OCI-M2 (cell line): ENCODE data around the gene CST6.

ENCODE experiments used
- DNase-seq: peaks from one replicate; lab custom pipeline; 2025; ENCODE audit not compliant: unreplicated experiment; lab: John Stamatoyannopoulos, UW

The CST6 gene

GRCh38 chr11:66011785-66012303 lies at the start of gene CST6:
CST6 (plus strand) TSS chr11:66012008; CDS start chr11:66012045, 37 bp downstream.
- no peak for DNase-seq

DNA sequence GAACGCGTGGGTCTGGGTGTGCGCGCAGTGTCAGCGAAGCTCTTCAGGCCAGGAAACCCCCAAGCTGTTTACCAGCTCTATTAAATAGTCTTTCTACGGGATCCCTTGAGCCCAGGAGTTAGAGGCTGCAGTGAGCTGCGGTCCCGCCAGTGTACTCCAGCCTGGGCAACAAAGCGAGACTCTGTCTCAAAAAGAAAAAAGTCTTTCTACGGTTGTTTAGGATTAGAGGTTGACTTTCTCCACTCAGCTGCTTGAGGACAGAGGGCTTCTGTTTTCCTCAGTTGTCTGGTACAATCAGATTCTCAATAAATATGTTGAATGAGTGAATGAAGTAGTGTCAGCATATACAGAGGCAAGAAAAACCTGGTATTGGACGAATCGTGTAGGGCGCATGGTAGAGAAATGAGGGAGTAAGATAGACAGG lies 49.7 kb upstream of the CST6 start:
- no peak for DNase-seq

GRCh38 chr11:65964906-65965305 lies 46.9 kb upstream of the CST6 start:
- DNase-seq: no peak

DNA sequence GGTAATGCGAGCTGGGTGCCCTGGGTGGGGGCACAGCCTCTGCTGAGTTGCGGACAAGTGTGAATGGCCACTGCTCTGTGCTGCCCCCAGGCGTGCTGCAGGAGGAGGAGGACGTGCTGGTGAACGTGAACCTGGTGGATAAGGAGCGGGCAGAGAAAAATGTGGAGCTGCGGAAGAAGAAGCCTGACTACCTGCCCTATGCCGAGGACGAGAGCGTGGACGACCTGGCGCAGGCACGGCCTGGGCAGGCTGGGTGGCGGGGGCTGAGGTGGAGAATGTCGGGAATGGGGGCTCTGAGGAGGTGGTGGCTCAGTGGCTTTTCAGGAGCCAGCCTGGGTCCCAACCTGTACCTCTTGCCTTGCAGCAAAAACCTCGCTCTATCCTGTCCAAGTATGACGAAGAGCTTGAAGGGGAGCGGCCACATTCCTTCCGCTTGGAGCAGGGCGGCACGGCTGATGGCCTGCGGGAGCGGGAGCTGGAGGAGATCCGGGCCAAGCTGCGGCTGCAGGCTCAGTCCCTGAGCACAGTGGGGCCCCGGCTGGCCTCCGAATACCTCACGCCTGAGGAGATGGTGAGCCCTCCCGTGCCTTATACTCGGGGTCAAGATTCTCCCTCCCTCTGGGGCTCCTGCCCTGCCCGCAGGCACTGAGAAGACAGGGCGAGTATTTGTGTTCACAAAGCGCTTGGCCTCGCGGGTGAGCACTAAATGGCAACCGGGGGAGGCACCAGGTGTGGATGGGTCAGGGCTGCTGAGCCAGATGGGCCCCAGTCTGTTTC lies 45.6 kb upstream of the CST6 start:
- DNase-seq: no peak

DNA sequence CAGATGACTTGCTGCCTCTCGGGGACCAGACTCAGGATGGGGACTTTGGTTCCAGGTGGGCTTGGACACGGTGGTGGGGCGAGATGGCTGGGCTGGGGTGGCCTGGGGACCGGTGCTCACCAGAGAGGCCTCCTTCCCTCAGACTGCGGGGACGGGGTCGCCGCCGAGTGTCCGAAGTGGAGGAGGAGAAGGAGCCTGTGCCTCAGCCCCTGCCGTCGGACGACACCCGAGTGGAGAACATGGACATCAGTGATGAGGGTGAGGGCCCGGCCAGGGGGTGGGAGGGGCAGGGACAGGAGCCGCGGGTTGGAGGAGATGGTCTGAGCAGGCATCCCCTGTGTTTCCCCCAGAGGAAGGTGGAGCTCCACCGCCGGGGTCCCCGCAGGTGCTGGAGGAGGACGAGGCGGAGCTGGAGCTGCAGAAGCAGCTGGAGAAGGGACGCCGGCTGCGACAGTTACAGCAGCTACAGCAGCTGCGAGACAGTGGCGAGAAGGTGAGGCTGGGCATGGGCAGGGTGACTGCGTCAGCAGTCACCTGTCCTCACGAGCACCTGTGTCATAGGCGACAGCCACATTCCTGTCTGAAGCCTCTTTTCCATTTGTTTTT lies 44.4 kb upstream of the CST6 start:
- DNase-seq: no peak

GRCh38 chr11:65968600-65969482 lies 43.0 kb upstream of the CST6 start:
- no peak for DNase-seq

DNA sequence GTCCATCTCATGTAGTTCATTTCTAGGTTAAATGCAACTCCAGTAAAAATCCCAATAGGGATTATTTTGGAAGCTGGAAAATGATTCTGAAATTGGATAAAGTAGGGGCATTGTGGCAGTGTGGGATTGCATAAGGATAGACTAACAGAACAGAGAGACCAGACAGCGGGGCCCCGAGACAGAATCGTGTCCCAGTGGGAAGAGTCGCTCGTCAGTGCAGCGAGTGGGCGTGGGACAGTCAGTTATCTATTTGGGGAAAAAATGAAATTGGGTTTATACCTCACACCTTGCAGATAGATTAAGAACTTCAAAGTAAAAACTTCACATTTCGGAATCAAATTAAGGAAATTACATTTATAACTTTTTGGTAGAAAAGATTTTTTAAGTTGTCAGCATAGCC lies 39.7 kb upstream of the CST6 start:
- DNase-seq: no peak

GRCh38 chr11:65973439-65974110 lies 38.2 kb upstream of the CST6 start:
- DNase-seq: no peak

DNA sequence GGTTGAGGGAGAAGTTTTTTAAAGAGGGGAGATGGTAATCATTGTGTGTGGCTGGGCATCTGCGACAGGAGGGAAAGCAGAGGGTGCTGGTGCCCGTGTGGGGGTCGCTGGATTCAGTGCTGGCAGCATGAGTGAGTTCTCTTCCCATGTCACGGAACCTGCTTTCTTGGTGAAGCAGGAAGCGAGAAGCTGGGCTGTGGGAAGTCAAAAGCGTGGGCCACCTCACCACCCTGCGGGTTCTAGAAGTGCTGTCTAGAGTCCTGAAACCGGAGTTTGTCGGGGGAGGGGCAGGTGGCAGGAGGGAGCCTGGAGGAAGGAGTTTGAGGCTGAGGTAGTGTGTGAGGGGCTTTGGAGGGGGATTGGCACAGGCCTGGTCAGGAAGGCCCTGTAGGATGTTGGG lies 36.0 kb upstream of the CST6 start:
- no peak for DNase-seq

GRCh38 chr11:65976216-65977176 lies 35.3 kb upstream of the CST6 start:
- DNase-seq: no peak

DNA sequence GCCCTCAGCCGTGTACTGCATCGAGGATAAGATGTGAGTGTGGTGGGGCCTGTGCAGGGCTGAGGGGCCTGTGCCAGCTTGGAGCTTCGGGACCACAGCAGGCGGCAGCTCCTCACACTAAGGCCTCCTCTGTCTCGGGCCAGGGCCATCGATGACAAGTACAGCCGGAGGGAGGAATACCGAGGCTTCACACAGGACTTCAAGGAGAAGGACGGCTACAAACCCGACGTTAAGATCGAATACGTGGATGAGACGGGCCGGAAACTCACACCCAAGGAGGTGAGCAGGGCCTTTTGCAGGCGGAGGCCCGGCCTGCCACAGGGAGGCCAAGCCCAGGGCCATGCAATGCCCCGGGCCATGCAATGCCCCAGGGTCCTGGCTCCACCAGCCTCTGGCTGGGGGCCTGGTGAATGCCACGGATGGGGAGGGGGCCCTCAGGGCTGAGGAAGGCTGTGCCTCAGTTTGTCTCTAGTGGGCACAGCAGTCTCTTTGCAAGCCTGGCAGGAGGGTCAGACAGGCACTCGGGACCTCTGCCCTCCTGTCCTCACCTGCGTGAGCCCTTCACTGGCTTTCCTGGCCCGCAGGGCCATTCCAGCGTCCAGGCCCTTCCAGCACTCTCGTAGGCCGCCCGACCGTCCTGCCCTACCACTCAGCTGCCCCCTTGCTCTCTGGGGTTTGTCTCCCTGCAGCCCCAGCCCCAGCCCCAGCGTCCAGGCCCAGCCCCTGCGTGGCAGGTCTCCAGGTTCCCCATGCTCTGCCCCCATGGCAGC lies 34.0 kb upstream of the CST6 start:
- DNase-seq: no peak

DNA sequence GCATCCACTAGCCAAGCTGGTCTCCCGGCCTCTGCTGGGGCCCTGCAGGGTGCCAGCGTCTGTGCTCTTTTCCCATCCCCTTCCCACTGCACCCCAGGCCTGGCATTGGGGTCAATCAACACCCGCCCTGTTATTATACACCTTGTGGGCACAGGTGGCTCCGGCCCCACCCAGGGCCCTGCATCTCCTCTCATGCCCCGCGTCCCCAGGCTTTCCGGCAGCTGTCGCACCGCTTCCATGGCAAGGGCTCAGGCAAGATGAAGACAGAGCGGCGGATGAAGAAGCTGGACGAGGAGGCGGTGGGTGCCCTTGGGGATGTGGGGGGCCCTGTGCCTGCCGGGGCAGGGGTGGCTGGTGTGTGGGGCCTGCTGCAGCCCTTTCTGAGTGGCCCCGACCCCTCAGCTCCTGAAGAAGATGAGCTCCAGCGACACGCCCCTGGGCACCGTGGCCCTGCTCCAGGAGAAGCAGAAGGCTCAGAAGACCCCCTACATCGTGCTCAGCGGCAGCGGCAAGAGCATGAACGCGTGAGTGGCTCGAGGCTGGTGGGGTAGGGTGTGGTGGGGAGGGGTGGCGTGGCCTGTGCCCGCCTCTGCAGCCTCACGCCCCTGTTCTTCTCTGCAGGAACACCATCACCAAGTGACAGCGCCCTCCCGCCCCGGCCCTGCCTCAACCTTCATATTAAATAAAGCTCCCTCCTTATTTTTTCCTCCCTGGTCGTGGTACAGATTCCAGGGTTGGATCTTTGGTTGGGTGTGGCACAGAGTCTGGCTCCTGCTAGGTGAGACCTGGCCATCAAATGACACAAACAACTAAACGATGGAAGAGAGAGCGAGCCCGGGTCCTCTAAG lies 33.2 kb upstream of the CST6 start:
- DNase-seq: no peak

GRCh38 chr11:65979261-65979759 lies 32.5 kb upstream of the CST6 start:
- no peak for DNase-seq

- DNase-seq: no peak
These were observed 30.6 kb upstream of the CST6 start for GRCh38 chr11:65981101-65981740.

DNA sequence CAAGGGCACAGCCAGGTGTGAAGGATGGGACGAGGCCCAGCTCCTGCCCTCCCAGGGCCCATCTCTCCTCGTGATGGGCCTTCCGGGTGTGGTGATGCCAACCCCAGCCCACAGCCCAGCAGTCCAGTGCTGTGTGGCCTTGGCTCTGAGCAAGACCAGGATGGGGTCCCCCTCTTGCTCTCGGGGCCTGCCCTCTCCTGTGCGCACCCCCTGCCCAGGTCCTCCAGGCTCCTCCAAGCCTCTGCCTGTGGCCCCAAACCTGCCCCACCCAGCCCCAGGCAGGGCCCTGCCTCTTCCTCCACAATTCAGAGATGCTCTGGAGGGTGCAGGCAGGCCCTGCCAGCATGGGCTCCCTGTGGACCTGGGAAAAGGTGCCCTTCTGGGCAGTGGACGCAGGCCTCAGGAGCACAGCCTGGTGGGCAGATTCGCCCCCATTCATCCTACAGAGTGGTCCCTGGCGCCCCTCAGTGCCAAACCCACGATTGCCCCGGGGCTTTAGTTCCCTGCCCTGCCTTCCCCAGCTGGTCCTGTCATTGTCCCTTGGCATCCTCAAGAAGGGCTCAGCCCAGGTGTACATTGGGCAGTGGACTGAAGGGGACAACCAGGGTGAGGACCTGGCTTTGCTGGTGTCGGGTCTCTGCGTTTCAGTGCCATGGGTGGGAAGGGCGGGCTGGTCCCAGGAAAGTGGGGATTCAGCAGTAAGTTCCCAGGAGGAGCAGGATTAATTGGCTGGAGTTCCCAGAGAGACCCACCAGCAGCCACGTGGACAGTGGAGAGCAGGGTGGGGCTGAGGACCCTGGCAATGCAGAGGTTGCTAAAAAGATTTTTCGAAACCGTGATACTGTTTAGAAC lies 29.6 kb upstream of the CST6 start:
- no peak for DNase-seq

DNA sequence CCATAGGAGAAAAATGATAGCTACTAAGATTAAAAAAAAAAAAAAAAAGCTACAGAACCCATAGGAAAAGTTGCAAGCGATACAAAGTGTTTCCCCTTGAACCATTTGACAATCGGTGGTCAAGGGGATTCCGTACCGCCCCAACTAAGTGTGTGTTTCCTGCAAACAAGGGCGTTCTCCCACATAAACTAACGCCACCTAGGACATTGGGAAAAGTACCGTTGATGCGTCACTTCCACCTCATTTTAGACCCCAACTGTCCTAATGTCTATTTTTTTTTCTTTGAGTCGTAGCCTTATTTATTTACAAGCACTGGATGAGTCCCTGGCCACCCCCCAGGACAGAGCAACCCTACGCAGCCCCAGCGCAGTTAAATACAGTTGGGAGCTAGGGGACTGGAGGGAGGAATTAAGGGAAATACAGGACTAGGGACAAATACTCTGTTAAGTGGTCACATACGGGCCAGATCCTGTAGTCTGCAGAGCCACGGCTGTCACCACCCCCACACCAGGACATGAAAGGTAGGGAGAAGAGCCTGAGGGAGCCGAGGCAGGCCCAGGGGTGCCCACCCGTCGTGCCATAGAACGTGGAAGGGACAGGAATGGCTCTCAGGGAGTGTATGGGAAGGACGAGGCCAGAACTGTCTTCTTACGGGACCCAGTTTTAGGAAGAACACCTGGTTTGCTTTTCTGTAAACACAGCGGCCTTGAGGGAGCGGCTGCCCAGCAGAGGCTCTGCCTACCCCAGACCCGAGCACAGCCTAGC lies 28.8 kb upstream of the CST6 start:
- DNase-seq: no peak
